H9 (cell line): ENCODE measurements around the gene ESRRA. TPM values are rescaled to one million over a fixed set of nuclear protein-coding genes. Genes with fewer than 3 reads are reported as not detected.

Experiments used
- DNase-seq: peaks from one replicate; pipeline ENCODE4 v3.0.0-alpha.2; 2017
- H2AFZ ChIP-seq: one replicate; pipeline ENCODE4 v1.6.1; 2013; ENCODE audit warnings: mild to moderate bottlenecking, low read length, control low read depth, moderate library complexity
- H2AK5ac ChIP-seq: 2 replicates; pipeline ENCODE4 v1.6.1; 2013; ENCODE audit warnings: low read length, control low read depth, mixed read lengths; ENCODE audit not compliant: insufficient read length
- H2BK120ac ChIP-seq: one replicate; pipeline ENCODE4 v1.6.1; 2013; ENCODE audit warnings: low read depth, mild to moderate bottlenecking, low read length, control low read depth, inconsistent platforms; ENCODE audit not compliant: poor library complexity, severe bottlenecking
- H2BK12ac ChIP-seq: 2 replicates; pipeline ENCODE4 v1.6.1; 2013; ENCODE audit warnings: low read length, control low read depth, mixed read lengths, low read depth; ENCODE audit not compliant: insufficient read length
- H2BK15ac ChIP-seq: 2 replicates; pipeline ENCODE4 v1.6.1; 2013; ENCODE audit warnings: low read depth, low read length, control low read depth
- H2BK20ac ChIP-seq: one replicate; pipeline ENCODE4 v1.6.1; 2013; ENCODE audit warnings: low read depth, mild to moderate bottlenecking, low read length, control low read depth, inconsistent platforms; ENCODE audit not compliant: poor library complexity, severe bottlenecking
- H2BK5ac ChIP-seq: 2 replicates; pipeline ENCODE4 v1.6.1; 2013; ENCODE audit warnings: low read length, control low read depth, mixed read lengths; ENCODE audit not compliant: insufficient read length
- H3K14ac ChIP-seq: 2 replicates; pipeline ENCODE4 v1.6.1; 2013; ENCODE audit warnings: low read length, control low read depth; ENCODE audit not compliant: insufficient read depth
- H3K18ac ChIP-seq: 2 replicates; pipeline ENCODE4 v1.6.1; 2013; ENCODE audit warnings: low read depth, mild to moderate bottlenecking, mixed read lengths, low read length, control low read depth; ENCODE audit not compliant: insufficient read length
- H3K23ac ChIP-seq: 2 replicates; pipeline ENCODE4 v1.6.1; 2013; ENCODE audit warnings: low read length, control low read depth, mixed read lengths, low read depth; ENCODE audit not compliant: insufficient read length
- H3K23me2 ChIP-seq: 2 replicates; pipeline ENCODE4 v1.6.1; 2013; ENCODE audit warnings: low read depth, mild to moderate bottlenecking, mixed read lengths, low read length, control low read depth; ENCODE audit not compliant: insufficient read length, poor library complexity, severe bottlenecking
- H3K27ac ChIP-seq: 2 replicates; pipeline ENCODE4 v1.5.1; 2013; ENCODE audit warnings: low read length, control low read depth, mixed read lengths, low read depth; ENCODE audit not compliant: insufficient read length
- H3K27me3 ChIP-seq: 2 replicates; pipeline ENCODE4 v1.6.1; 2013; ENCODE audit warnings: low read length, control low read depth, inconsistent platforms; ENCODE audit not compliant: insufficient read depth
- H3K4ac ChIP-seq: 2 replicates; pipeline ENCODE4 v1.6.1; 2013; ENCODE audit warnings: low read depth, mild to moderate bottlenecking, control low read depth, inconsistent platforms, low read length, moderate library complexity
- H3K4me1 ChIP-seq: 2 replicates; pipeline ENCODE4 v1.6.1; 2013; ENCODE audit warnings: low read length, control low read depth, inconsistent platforms; ENCODE audit not compliant: insufficient read depth
- H3K4me2 ChIP-seq: 2 replicates; pipeline ENCODE4 v1.6.1; 2013; ENCODE audit warnings: low read length, control low read depth, mixed read lengths; ENCODE audit not compliant: insufficient read length, insufficient read depth
- H3K56ac ChIP-seq: 2 replicates; pipeline ENCODE4 v1.6.1; 2013; ENCODE audit warnings: low read depth, mild to moderate bottlenecking, mixed read lengths, low read length, control low read depth; ENCODE audit not compliant: insufficient read length
- H3K79me1 ChIP-seq: 2 replicates; pipeline ENCODE4 v1.6.1; 2013; ENCODE audit warnings: low read depth, mild to moderate bottlenecking, moderate library complexity, low read length, control low read depth, inconsistent platforms; ENCODE audit not compliant: insufficient read depth, poor library complexity, severe bottlenecking
- H3K79me2 ChIP-seq: 2 replicates; pipeline ENCODE4 v1.6.1; 2013; ENCODE audit warnings: low read length, control low read depth, inconsistent platforms; ENCODE audit not compliant: insufficient read depth
- H3K9ac ChIP-seq: 2 replicates; pipeline ENCODE4 v1.6.1; 2013; ENCODE audit warnings: low read length, control low read depth, mixed read lengths; ENCODE audit not compliant: insufficient read length; ENCODE audit errors: extremely low read depth
- H3K9me3 ChIP-seq: one replicate; pipeline ENCODE4 v1.6.1; 2013; ENCODE audit warnings: low read depth, low read length, inconsistent platforms; ENCODE audit not compliant: control insufficient read depth
- H3T11ph ChIP-seq: one replicate; pipeline ENCODE4 v1.6.1; 2013; ENCODE audit warnings: mild to moderate bottlenecking, low read length, control low read depth, inconsistent platforms
- H4K20me1 ChIP-seq: one replicate; pipeline ENCODE4 v1.6.1; 2013; ENCODE audit not compliant: control insufficient read depth, insufficient read length, insufficient read depth
- H4K5ac ChIP-seq: 2 replicates; pipeline ENCODE4 v1.6.1; 2013; ENCODE audit warnings: low read depth, mild to moderate bottlenecking, mixed read lengths, low read length, control low read depth; ENCODE audit not compliant: insufficient read length
- H4K8ac ChIP-seq: replicated peaks from 2 replicates; pipeline ENCODE4 v1.6.1; 2013; ENCODE audit warnings: low read length, control low read depth, mixed read lengths, low read depth; ENCODE audit not compliant: insufficient read length
- H4K91ac ChIP-seq: 2 replicates; pipeline ENCODE4 v1.6.1; 2013; ENCODE audit warnings: low read depth, mild to moderate bottlenecking, moderate library complexity, mixed read lengths, low read length, control low read depth; ENCODE audit not compliant: insufficient read length
- H3K27ac Mint-ChIP-seq, 3 experiments: 2 replicates in 2 of 3; 3 replicates in 1 of 3; pipeline ENCODE4 v1.8.0; 2020 to 2021; ENCODE audit warnings: mixed read lengths in 3 of 3, mild to moderate bottlenecking in 1 of 3, moderate library complexity in 1 of 3
- H3K27me3 Mint-ChIP-seq: 2 replicates; pipeline ENCODE4 v1.8.0; 2021; ENCODE audit warnings: low read depth, mild to moderate bottlenecking, moderate library complexity, mixed read lengths
- H3K36me3 Mint-ChIP-seq, 3 experiments: 2 replicates in 2 of 3; 3 replicates in 1 of 3; pipeline ENCODE4 v1.8.0; 2020 to 2021; ENCODE audit warnings: low read depth in 3 of 3, mixed read lengths in 3 of 3; ENCODE audit not compliant: insufficient read depth in 1 of 3
- H3K4me1 Mint-ChIP-seq, 2 experiments: 2 replicates each; pipeline ENCODE4 v1.8.0; 2020; ENCODE audit warnings: mixed read lengths in 2 of 2
- H3K4me3 Mint-ChIP-seq, 2 experiments: 2 replicates in 1 of 2; 3 replicates in 1 of 2; pipeline ENCODE4 v1.8.0; 2020 to 2021; ENCODE audit warnings: mild to moderate bottlenecking in 2 of 2, mixed read lengths in 2 of 2, moderate library complexity in 1 of 2
- H3K9me3 Mint-ChIP-seq, 2 experiments: 2 replicates in 1 of 2; 3 replicates in 1 of 2; pipeline ENCODE4 v1.8.0; 2020; ENCODE audit warnings: mild to moderate bottlenecking in 2 of 2, mixed read lengths in 2 of 2, moderate library complexity in 1 of 2
- WGBS: extraction: QIAGEN DNeasy Blood & Tissue Kit; methylation state at CpG from one replicate; pipeline ENCODE4 v1.1.7; 2013; ENCODE audit warnings: missing lambda C conversion rate, low lambda C conversion rate, mixed read lengths; ENCODE audit not compliant: insufficient read length; ENCODE audit errors: extremely low coverage; 5-methylcytosine and 5-hydroxymethylcytosine counted together
- total RNA-seq: library from RNA; stranded (reverse); gene quantifications from 2 replicates; pipeline ENCODE4 v1.2.1, GENCODE V29; 2021
- TF ChIP-seq, protein P1 (sequence below): fragments of 200-600 bp; sonication (generic); conservative IDR thresholded peaks from 3 replicates; pipeline ENCODE4 v1.8.0; 2021; ENCODE audit warnings: antibody characterized with exemption, mild to moderate bottlenecking

ESRRA gene
- total RNA-seq, 1 experiment from 2014 or later = 42.3 TPM

GRCh38 chr11:64361659-64362058 is 56.3 kb downstream of the ESRRA start:
- Histone ChIP-seq H3K56ac (no peak overlapping the region), H2BK15ac (no peak overlapping the region), H4K91ac (no peak overlapping the region), H2BK20ac (no peak overlapping the region), H3T11ph (no peak overlapping the region), H3K4me1 (peaks cover 2% of the 10 kb centered on the region; the same call in 1 of the 2 replicates), H3K27ac (no peak overlapping the region), H3K18ac (no peak overlapping the region), H3K79me2 (no peaks in the 10 kb centered on the region), H4K20me1 (peaks cover 2% of the 10 kb centered on the region), H2BK5ac (no peak overlapping the region), H3K4ac (no peak overlapping the region), H2BK12ac (no peak overlapping the region), H4K5ac (no peak overlapping the region), H4K8ac (no peak overlapping the region), H2AK5ac (no peak overlapping the region), H3K14ac (no peak overlapping the region), H3K23ac (no peak overlapping the region), H2BK120ac (no peak overlapping the region), H3K4me2 (no peak overlapping the region), H3K9ac (no peak overlapping the region), H3K9me3 (no peaks in the 10 kb centered on the region), H3K27me3 (no peaks in the 10 kb centered on the region; the same call in 1 of the 2 replicates), H2AFZ (no peak overlapping the region), H3K79me1 (no peaks in the 10 kb centered on the region), H3K23me2 (peaks cover 12% of the 10 kb centered on the region)
- H3K27me3 Mint-ChIP-seq = no peaks in the 10 kb centered on the region
- H3K27ac Mint-ChIP-seq = no peak overlapping the region
- no peak overlapping the region for H3K4me3 Mint-ChIP-seq
- peaks cover 9 to 25% of the 10 kb centered on the region in 2 experiments for H3K4me1 Mint-ChIP-seq
- H3K36me3 Mint-ChIP-seq = peaks cover 16 to 49% (median 40%) of the 10 kb centered on the region in 3 experiments
- TF ChIP-seq, protein P1, sequence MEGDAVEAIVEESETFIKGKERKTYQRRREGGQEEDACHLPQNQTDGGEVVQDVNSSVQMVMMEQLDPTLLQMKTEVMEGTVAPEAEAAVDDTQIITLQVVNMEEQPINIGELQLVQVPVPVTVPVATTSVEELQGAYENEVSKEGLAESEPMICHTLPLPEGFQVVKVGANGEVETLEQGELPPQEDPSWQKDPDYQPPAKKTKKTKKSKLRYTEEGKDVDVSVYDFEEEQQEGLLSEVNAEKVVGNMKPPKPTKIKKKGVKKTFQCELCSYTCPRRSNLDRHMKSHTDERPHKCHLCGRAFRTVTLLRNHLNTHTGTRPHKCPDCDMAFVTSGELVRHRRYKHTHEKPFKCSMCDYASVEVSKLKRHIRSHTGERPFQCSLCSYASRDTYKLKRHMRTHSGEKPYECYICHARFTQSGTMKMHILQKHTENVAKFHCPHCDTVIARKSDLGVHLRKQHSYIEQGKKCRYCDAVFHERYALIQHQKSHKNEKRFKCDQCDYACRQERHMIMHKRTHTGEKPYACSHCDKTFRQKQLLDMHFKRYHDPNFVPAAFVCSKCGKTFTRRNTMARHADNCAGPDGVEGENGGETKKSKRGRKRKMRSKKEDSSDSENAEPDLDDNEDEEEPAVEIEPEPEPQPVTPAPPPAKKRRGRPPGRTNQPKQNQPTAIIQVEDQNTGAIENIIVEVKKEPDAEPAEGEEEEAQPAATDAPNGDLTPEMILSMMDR = no peak
- DNase-seq = no peak
- no peaks in the 10 kb centered on the region for H3K9me3 Mint-ChIP-seq
- no CpG with 5 or more reads among the region's 18 CpGs for WGBS
